Testis (tissue), 3 donors: ENCODE measurements around the gene CRHR2. TPM values are rescaled to one million over a fixed set of nuclear protein-coding genes. Genes with fewer than 3 reads are reported as not detected.

Experiments
- DNase-seq: peaks from one replicate; pipeline ENCODE4 v3.0.0-alpha.2; 2019
- H3K27ac ChIP-seq, 2 donors: fragments of 200-600 bp; sonication (generic); one replicate each; pipeline ENCODE4 v1.5.1; 2019
- H3K27me3 ChIP-seq: fragments of 200-600 bp; sonication (generic); one replicate; pipeline ENCODE4 v1.5.1; 2019
- H3K36me3 ChIP-seq: fragments of 200-600 bp; sonication (generic); one replicate; pipeline ENCODE4 v1.5.1; 2017; ENCODE audit warnings: low read depth; ENCODE audit errors: missing control alignments
- H3K4me1 ChIP-seq: fragments of 200-600 bp; sonication (generic); one replicate; pipeline ENCODE4 v1.5.1; 2019
- H3K4me3 ChIP-seq, 2 donors: fragments of 200-600 bp; sonication (generic); one replicate each; pipeline ENCODE4 v1.5.1; 2017 to 2019
- H3K9me3 ChIP-seq: fragments of 200-600 bp; sonication (generic); one replicate; pipeline ENCODE4 v1.5.1; 2017
- POLR2A ChIP-seq: fragments of 450-650 bp; IDR thresholded peaks from one replicate; pipeline ENCODE4 v1.6.1; 2017; ENCODE audit warnings: antibody characterized with exemption, mild to moderate bottlenecking, moderate library complexity
- WGBS, 2 donors: methylation state at CpG; one replicate each; pipeline ENCODE4 v1.1.5; 2018; 5-methylcytosine and 5-hydroxymethylcytosine counted together
- intact Hi-C: fragments of 100-400 bp; cut with DNase I; formaldehyde crosslinking; loops from one replicate; pipeline ENCODE4 v1.15.1; 2023; ENCODE audit warnings: low total_unique reads
- polyA plus RNA-seq: library from polyadenylated mRNA; stranded (reverse); fragments of 350-450 nt; fragmentation: Illumina TruSeq; extraction: RNeasy Lipid Tissue Mini Kit (QIAGEN cat#74804); gene quantifications from one replicate; pipeline ENCODE4 v1.2.3, GENCODE V29; 2014; ENCODE audit warnings: low read depth, low replicate concordance; ENCODE audit not compliant: insufficient read depth
- total RNA-seq, 2 donors: library from RNA; depleted of rRNA; stranded (reverse); fragments of >200 nt; gene quantifications; one replicate each; pipeline ENCODE4 v1.2.3, GENCODE V29; 2016
- TF ChIP-seq, protein P1 (sequence below), 3 experiments: fragments of 450-650 bp in 2 of 3; fragments of 200-600 bp in 1 of 3; sonication (generic) in 1 of 3; IDR thresholded peaks; one replicate each; pipeline ENCODE4 v1.5.1; 2016 to 2019; ENCODE audit warnings: antibody characterized with exemption in 3 of 3, mild to moderate bottlenecking in 2 of 3, moderate library complexity in 1 of 3

CRHR2 gene
- total and polyA plus RNA-seq, 3 donors from 2014 or later = 0.50 to 1.3 (median 1.2) TPM

DNA sequence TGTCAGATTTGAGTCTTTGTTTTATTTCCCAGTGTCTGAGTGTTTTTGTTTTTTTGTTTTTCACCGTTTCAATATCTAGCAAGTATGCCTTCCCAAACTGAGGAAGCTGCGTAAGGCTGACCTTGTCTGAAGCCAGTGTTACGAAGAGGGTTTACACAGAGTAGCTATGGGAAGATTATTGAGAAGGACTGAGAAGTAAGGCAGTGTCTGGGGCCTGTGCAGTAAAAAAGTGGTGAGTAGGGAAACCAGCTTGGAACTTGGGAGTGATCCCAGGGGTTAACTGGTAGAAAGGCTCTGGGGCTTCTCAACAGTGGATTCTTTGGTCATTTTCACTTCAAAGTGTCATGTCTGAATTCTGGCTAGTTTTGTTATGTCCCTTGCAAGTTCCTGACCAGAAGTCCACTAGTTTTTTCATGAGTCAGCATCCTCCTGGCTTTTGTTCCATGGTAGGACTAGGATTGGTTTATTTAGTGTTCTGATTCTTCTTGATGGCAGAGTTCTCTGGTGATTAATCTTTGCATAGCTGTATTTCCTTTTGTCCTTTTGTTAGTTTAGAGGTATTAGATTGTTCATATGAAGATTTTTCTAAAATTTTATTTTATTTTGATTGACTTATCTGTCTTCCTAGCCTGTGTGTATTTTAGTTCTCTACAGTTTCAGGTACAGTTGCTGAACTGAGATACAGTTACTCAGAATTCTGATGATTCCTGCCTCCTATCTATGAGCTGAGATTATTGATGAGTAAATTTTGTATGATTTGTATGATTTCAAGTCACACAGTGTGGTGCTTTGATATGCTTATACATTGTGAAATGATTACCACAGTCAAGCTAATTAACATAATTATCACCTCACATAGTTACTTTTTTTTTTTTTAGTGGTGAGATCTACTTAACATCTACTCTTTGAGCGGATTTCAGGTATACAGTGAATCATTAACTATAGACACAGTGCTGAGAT, 68.6 kb downstream of the CRHR2 start:
- no peak for DNase-seq
- H3K36me3 ChIP-seq = no peaks in the 10 kb centered on the region
- TF ChIP-seq, protein P1, sequence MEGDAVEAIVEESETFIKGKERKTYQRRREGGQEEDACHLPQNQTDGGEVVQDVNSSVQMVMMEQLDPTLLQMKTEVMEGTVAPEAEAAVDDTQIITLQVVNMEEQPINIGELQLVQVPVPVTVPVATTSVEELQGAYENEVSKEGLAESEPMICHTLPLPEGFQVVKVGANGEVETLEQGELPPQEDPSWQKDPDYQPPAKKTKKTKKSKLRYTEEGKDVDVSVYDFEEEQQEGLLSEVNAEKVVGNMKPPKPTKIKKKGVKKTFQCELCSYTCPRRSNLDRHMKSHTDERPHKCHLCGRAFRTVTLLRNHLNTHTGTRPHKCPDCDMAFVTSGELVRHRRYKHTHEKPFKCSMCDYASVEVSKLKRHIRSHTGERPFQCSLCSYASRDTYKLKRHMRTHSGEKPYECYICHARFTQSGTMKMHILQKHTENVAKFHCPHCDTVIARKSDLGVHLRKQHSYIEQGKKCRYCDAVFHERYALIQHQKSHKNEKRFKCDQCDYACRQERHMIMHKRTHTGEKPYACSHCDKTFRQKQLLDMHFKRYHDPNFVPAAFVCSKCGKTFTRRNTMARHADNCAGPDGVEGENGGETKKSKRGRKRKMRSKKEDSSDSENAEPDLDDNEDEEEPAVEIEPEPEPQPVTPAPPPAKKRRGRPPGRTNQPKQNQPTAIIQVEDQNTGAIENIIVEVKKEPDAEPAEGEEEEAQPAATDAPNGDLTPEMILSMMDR (IDR thresholded peaks at IDR 0.05) = no peak
- no peak for TF ChIP-seq POLR2A
- H3K4me1 ChIP-seq = no peaks in the 10 kb centered on the region
- intact Hi-C loops = no loop called here
- H3K4me3 ChIP-seq = no peak overlapping the region
- WGBS, 2 donors = 91 to 94% methylated on average over 4 of the region's 4 CpGs
- no peaks in the 10 kb centered on the region for H3K9me3 ChIP-seq
- H3K27ac ChIP-seq = no peak overlapping the region
- H3K27me3 ChIP-seq = no peaks in the 10 kb centered on the region

GRCh38 chr7:30612658-30613265, 69.5 kb downstream of the CRHR2 start:
- Histone ChIP-seq H3K9me3 (no peaks in the 10 kb centered on the region), H3K4me1 (no peaks in the 10 kb centered on the region), H3K27me3 (no peaks in the 10 kb centered on the region), H3K4me3 (no peak overlapping the region), H3K36me3 (no peaks in the 10 kb centered on the region), H3K27ac (no peak overlapping the region)
- TF ChIP-seq, protein P1 (IDR thresholded peaks at IDR 0.05) = no peak
- no peak for TF ChIP-seq POLR2A
- DNase-seq = no peak
- intact Hi-C loops = no loop called here
- 90 to 92% methylated on average over 6 of the region's 6 CpGs for WGBS, 2 donors

- intact Hi-C loops = no loop called here
These were observed 76.4 kb downstream of the CRHR2 start for GRCh38 chr7:30605832-30606231.

GRCh38 chr7:30604901-30605300, 77.4 kb downstream of the CRHR2 start:
- TF ChIP-seq, protein P1 (IDR thresholded peaks at IDR 0.05) = no peak
- TF ChIP-seq POLR2A = no peak
- no peaks in the 10 kb centered on the region for H3K9me3 ChIP-seq
- no peaks in the 10 kb centered on the region for H3K36me3 ChIP-seq
- no peak for DNase-seq
- H3K27ac ChIP-seq = no peak overlapping the region
- H3K4me1 ChIP-seq = no peaks in the 10 kb centered on the region
- 82 to 86% methylated on average over 3 of the region's 3 CpGs for WGBS, 2 donors
- intact Hi-C loops = no loop called here
- no peaks in the 10 kb centered on the region for H3K27me3 ChIP-seq
- no peak overlapping the region for H3K4me3 ChIP-seq

More at GRCh38 chr7:30605832-30606231, 76.4 kb downstream of the CRHR2 start:
- no peak overlapping the region for H3K27ac ChIP-seq
- 97 to 98% methylated on average over 3 of the region's 3 CpGs for WGBS, 2 donors
- no peaks in the 10 kb centered on the region for H3K9me3 ChIP-seq
- no peak overlapping the region for H3K4me3 ChIP-seq
- DNase-seq = no peak
- TF ChIP-seq POLR2A = no peak
- TF ChIP-seq, protein P1 (IDR thresholded peaks at IDR 0.05) = no peak
- no peaks in the 10 kb centered on the region for H3K27me3 ChIP-seq
- no peaks in the 10 kb centered on the region for H3K36me3 ChIP-seq
- H3K4me1 ChIP-seq = no peaks in the 10 kb centered on the region

Other genes with a start within 250 kb of the CRHR2 start
- 10 to 100 TPM; 11.9 to 12.9 TPM for gene NOD1, start 203.7 kb downstream of the CRHR2 start, total RNA-seq
- gene NOD1, start 203.7 kb downstream of the CRHR2 start, polyA plus RNA-seq = 4.6 TPM
- gene GGCT, start 177.6 kb downstream of the CRHR2 start, total RNA-seq = 10 to 100 TPM; 14.7 to 17.8 TPM
- gene GGCT, start 177.6 kb downstream of the CRHR2 start, polyA plus RNA-seq = 21.8 TPM
- 100 to 1,000 TPM; 110 to 115 TPM for gene GARS1, start 87.6 kb downstream of the CRHR2 start, total RNA-seq
- gene GARS1, start 87.6 kb downstream of the CRHR2 start, polyA plus RNA-seq = 104 TPM
- 10 to 100 TPM; 41.2 to 68.4 TPM for gene INMT, start 69.7 kb upstream of the CRHR2 start, total RNA-seq
- 31.8 TPM for gene INMT, start 69.7 kb upstream of the CRHR2 start, polyA plus RNA-seq
- 10 to 100 TPM; 47.6 to 51.7 TPM for gene MINDY4, start 89.0 kb upstream of the CRHR2 start, total RNA-seq
- 25.3 TPM for gene MINDY4, start 89.0 kb upstream of the CRHR2 start, polyA plus RNA-seq
- 10 to 100 TPM; 15.2 to 28.1 TPM for gene AQP1, start 229.4 kb upstream of the CRHR2 start, total RNA-seq
- gene AQP1, start 229.4 kb upstream of the CRHR2 start, polyA plus RNA-seq = 55.8 TPM